OCI-LY1 (cell line): ENCODE measurements around the gene COL6A3.

Source experiments
- EZH2 ChIP-seq: fragments of 200-600 bp; sonication (generic), shearing (Covaris generic); IDR thresholded peaks from 2 replicates; pipeline ENCODE4 v1.8.0; 2017; ENCODE audit warnings: borderline replicate concordance, mixed run types, mild to moderate bottlenecking, antibody characterized with exemption, low read length, moderate library complexity, mixed read lengths
- TF ChIP-seq, protein P1 (sequence below): fragments of 200-600 bp; sonication (generic), shearing (Covaris generic); IDR thresholded peaks from 2 replicates; pipeline ENCODE4 v1.5.1; 2017; ENCODE audit warnings: mild to moderate bottlenecking, antibody characterized with exemption, low read length, moderate library complexity, mixed read lengths

DNA sequence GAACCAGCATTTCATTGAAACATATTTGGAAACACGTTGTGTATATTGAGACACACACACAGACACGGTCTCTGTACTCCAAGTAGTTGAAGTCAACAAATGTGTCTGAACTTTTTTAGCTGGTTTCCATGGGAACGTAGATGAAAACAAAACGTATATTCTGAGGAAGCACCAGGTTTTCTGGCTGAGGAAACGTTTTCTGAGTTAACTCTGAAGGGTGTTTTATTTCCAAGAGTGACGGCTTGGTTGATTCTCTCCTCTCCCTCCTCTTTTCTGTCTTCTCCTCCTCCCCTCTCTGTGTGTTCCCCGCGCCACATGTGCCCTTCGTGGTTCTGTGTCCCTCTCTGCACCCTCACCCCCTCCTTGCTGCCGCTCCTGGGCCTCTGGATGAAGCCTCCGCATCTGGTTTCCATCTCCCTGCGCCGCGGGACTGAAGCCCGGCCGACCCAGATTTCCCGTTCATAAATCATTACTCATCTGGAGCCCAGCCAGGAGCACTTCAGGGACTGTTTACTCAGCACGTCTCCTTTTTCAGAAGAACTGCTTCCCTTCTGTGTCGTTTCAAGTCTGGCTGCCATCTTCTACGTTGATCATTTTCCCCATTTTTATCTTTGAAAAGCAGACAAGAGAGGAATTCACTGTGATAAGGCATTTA lies 122.7 kb downstream of the COL6A3 start:
- TF ChIP-seq, protein P1, sequence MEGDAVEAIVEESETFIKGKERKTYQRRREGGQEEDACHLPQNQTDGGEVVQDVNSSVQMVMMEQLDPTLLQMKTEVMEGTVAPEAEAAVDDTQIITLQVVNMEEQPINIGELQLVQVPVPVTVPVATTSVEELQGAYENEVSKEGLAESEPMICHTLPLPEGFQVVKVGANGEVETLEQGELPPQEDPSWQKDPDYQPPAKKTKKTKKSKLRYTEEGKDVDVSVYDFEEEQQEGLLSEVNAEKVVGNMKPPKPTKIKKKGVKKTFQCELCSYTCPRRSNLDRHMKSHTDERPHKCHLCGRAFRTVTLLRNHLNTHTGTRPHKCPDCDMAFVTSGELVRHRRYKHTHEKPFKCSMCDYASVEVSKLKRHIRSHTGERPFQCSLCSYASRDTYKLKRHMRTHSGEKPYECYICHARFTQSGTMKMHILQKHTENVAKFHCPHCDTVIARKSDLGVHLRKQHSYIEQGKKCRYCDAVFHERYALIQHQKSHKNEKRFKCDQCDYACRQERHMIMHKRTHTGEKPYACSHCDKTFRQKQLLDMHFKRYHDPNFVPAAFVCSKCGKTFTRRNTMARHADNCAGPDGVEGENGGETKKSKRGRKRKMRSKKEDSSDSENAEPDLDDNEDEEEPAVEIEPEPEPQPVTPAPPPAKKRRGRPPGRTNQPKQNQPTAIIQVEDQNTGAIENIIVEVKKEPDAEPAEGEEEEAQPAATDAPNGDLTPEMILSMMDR, result no peak
- no peak for TF ChIP-seq EZH2
